ENCODE results near the gene ASAH2B. TPM values are rescaled to one million over a fixed set of nuclear protein-coding genes. Genes with fewer than 3 reads are reported as not detected.

Gene ASAH2B
- total and polyA plus RNA-seq, 10 donors, result 0.77 to 5.4 (median 1.7) TPM

DNA sequence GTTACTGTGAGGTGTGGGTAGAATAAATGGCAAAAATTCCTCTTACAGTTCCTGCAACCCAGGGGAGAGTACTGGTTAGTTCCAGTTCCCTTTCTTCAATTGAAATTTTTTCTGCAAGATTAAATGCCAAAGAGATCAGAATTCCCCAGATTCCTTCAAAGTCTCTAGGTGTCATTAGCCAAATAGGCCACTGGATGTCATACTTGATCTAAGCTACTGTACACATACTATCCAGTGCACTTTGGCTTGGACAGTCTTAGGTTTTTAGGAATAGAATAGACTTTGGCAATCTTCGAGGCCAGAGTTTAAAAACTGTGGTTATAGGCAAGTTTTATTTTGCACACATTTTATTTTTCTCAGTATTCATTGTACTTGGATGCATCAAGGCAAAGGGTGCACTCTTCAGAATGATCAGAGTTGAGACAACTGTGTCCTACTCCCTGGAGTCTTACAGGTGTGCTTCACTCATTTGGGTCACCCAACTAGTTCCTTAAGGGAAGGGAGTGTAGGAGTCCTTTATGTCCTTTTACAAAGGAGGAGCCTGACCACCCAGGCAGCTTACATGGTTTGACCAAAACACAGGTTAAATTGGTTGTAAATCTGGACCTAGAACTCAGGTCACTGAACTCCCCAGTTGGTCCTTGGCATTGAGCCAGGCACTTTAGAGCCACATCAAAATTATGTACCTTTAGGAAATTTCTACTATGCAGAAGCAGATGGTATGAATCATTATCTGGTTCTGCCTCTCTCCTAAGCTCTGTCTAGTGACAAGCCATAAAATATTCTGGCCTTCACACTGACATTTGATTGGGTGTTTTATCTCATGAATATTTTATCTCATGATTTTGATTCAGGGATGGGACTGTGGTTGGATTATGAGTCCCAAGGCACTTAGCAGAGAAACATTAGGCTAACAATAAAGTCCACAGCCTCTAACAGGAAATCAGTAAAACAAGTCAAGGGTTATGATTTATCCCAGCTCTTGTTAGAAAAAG, 49.5 kb downstream of the ASAH2B start:
- no peaks in the 10 kb centered on the region for H3K9me3 ChIP-seq
- H3K4me3 ChIP-seq, result no peak overlapping the region
- WGBS, 5 donors, result 40 to 69% (median 58%) methylated on average over 1 of the region's 1 CpG
- H3K4me1 ChIP-seq, result no peaks in the 10 kb centered on the region
- TF ChIP-seq, protein P1, sequence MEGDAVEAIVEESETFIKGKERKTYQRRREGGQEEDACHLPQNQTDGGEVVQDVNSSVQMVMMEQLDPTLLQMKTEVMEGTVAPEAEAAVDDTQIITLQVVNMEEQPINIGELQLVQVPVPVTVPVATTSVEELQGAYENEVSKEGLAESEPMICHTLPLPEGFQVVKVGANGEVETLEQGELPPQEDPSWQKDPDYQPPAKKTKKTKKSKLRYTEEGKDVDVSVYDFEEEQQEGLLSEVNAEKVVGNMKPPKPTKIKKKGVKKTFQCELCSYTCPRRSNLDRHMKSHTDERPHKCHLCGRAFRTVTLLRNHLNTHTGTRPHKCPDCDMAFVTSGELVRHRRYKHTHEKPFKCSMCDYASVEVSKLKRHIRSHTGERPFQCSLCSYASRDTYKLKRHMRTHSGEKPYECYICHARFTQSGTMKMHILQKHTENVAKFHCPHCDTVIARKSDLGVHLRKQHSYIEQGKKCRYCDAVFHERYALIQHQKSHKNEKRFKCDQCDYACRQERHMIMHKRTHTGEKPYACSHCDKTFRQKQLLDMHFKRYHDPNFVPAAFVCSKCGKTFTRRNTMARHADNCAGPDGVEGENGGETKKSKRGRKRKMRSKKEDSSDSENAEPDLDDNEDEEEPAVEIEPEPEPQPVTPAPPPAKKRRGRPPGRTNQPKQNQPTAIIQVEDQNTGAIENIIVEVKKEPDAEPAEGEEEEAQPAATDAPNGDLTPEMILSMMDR (IDR thresholded peaks at IDR 0.05 in 8 of 11, conservative IDR thresholded peaks at IDR 0.05 in 3 of 11), result no peak
- no peak for TF ChIP-seq POLR2A (IDR thresholded peaks at IDR 0.05)
- TF ChIP-seq POLR2AphosphoS5 (IDR thresholded peaks at IDR 0.05), result no peak
- DNase-seq, result no peak
- H3K27ac ChIP-seq, result no peak overlapping the region
- peaks cover 0 to 9% (median 0%) of the 10 kb centered on the region in 7 donors for H3K27me3 ChIP-seq (replicated peaks in 1 of 7)
- H3K36me3 ChIP-seq, result no peaks in the 10 kb centered on the region
- intact Hi-C loops (cut with DNase I; ENCODE audit: low total_unique reads), result no loop called here

DNA sequence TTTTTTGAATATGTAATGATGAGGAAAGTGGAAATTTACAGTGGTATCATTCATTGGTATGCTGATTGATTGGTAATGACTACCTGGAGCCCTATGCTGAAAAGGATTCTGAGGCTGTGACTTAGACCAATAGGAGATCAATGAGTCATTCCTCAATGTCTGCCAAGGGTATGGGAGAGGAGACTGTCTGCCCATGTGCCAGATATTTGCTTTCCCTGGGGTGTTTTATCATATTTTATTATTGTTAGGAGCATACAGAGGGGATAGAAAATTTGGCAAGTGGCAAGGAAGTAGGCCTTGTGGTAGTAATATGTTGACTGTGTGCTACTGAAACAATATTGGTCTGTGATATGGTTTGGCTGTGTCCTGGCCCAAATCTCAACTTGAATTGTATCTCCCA, 54.8 kb downstream of the ASAH2B start:
- peaks cover 0 to 4% (median 0%) of the 10 kb centered on the region in 7 donors for H3K27me3 ChIP-seq (replicated peaks in 1 of 7)
- intact Hi-C loops (cut with DNase I; ENCODE audit: low total_unique reads), result no loop called here

DNA sequence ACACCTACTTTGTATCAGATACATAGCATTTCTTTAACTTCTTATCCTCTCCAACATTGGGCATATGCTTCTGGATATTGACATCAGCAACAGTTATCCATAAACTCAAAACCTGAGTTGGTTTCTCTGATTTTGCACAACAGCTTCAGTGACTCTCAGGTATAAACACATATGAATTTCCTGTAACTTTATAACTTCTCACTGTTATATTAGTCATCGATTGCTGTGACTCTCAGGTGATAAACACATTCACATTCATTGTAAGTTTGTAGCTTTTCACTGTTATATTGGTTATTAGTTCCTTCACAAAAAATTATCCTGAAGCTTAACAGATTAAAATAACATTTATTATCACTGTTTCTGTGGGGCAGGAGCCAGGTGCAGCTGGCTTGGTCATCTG, 57.0 kb downstream of the ASAH2B start:
- intact Hi-C loops (cut with DNase I; ENCODE audit: low total_unique reads), result no loop called here
- Histone ChIP-seq H3K27ac (no peak overlapping the region), H3K27me3 (replicated peaks in 1 of 7) (peaks cover 0 to 4% (median 0%) of the 10 kb centered on the region in 7 donors), H3K36me3 (no peaks in the 10 kb centered on the region), H3K9me3 (no peaks in the 10 kb centered on the region), H3K4me1 (no peaks in the 10 kb centered on the region), H3K4me3 (no peak overlapping the region)
- DNase-seq, result no peak
- 89 to 94% (median 92%) methylated on average over 1 of the region's 1 CpG for WGBS, 5 donors
- TF ChIP-seq POLR2A (IDR thresholded peaks at IDR 0.05), result no peak
- TF ChIP-seq, protein P1 (IDR thresholded peaks at IDR 0.05 in 8 of 11, conservative IDR thresholded peaks at IDR 0.05 in 3 of 11), result no peak
- no peak for TF ChIP-seq POLR2AphosphoS5 (IDR thresholded peaks at IDR 0.05)

More for the DNA sequence above, 54.8 kb downstream of the ASAH2B start:
- no peaks in the 10 kb centered on the region for H3K9me3 ChIP-seq
- DNase-seq, result no peak
- H3K27ac ChIP-seq, result no peak overlapping the region
- H3K4me3 ChIP-seq, result no peak overlapping the region
- H3K4me1 ChIP-seq, result no peaks in the 10 kb centered on the region
- TF ChIP-seq, protein P1 (IDR thresholded peaks at IDR 0.05 in 8 of 11, conservative IDR thresholded peaks at IDR 0.05 in 3 of 11), result no peak
- TF ChIP-seq POLR2AphosphoS5 (IDR thresholded peaks at IDR 0.05), result no peak
- no peak for TF ChIP-seq POLR2A (IDR thresholded peaks at IDR 0.05)
- H3K36me3 ChIP-seq, result no peaks in the 10 kb centered on the region

DNA sequence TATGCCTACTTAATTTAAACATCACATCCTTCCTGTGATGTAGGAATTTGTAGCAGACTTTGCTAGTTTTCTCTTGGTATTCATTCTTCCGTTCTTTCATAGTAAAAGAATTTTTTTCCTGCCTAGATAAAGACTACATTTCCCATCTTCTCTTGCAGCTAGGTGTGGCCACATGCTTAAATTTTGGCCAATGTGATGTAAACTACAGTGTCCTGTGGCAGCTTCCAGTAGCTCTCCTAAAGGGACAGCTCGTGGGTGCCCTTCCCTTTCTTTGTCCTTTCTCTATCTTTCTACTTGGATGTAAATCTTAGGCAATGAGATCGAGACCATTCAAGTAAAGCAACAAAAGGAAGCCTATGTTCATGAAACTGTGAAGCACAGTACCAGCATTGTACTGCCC, 58.6 kb downstream of the ASAH2B start:
- intact Hi-C loops (cut with DNase I; ENCODE audit: low total_unique reads), result no loop called here
- H3K4me3 ChIP-seq, result no peak overlapping the region
- no peaks in the 10 kb centered on the region for H3K36me3 ChIP-seq
- TF ChIP-seq POLR2A (IDR thresholded peaks at IDR 0.05), result no peak
- no peak for TF ChIP-seq POLR2AphosphoS5 (IDR thresholded peaks at IDR 0.05)
- TF ChIP-seq, protein P1 (IDR thresholded peaks at IDR 0.05 in 8 of 11, conservative IDR thresholded peaks at IDR 0.05 in 3 of 11), result no peak
- H3K9me3 ChIP-seq, result no peaks in the 10 kb centered on the region
- no peak for DNase-seq
- peaks cover 0 to 4% (median 0%) of the 10 kb centered on the region in 7 donors for H3K27me3 ChIP-seq (replicated peaks in 1 of 7)
- no peak overlapping the region for H3K27ac ChIP-seq
- H3K4me1 ChIP-seq, result no peaks in the 10 kb centered on the region
- WGBS, 5 donors, result 68 to 79% (median 75%) methylated on average over 3 of the region's 3 CpGs
